Measurements from ENCODE around the gene HSD3B2. TPM values are rescaled to one million over a fixed set of nuclear protein-coding genes. Genes with fewer than 3 reads are reported as not detected.

HSD3B2 gene
- total and polyA plus RNA-seq, 2 experiments from 2014 or later: 3.4 to 4.6 TPM

- H4K20me1 ChIP-seq (ENCODE audit: insufficient read depth, poor library complexity, severe bottlenecking): no peaks in the 10 kb centered on the region
- no peaks in the 10 kb centered on the region for H3K9me2 ChIP-seq (replicated peaks; ENCODE audit: insufficient read depth)
- TF ChIP-seq EZH2phosphoT487 (IDR thresholded peaks at IDR 0.05; ENCODE audit: low read depth, severe bottlenecking, unreplicated experiment): no peak
- TF ChIP-seq EZH2 (IDR thresholded peaks at IDR 0.05; ENCODE audit: borderline replicate concordance): no peak
- TF ChIP-seq CTCF (IDR thresholded peaks at IDR 0.05; ENCODE audit: poor library complexity): no peak
- H3K4me2 ChIP-seq: no peak overlapping the region
- no peak for DNase-seq (ENCODE audit: low spot score)
- WGBS (ENCODE audit: low lambda C conversion rate, missing lambda C conversion rate): 74% methylated on average over 8 of the region's 8 CpGs
- H3K27ac ChIP-seq: no peak overlapping the region
- H3K36me3 ChIP-seq (replicated peaks; ENCODE audit: insufficient read depth, low read depth): no peaks in the 10 kb centered on the region
- H3K4me3 ChIP-seq: no peak overlapping the region
- H3K4me1 ChIP-seq (ENCODE audit: insufficient read depth): peaks cover 8% of the 10 kb centered on the region
- no peaks in the 10 kb centered on the region for H3K79me2 ChIP-seq
- H3K27me3 ChIP-seq: no peaks in the 10 kb centered on the region
- H3K9me3 ChIP-seq (ENCODE audit: low read depth): no peaks in the 10 kb centered on the region
- no peak overlapping the region for H2AFZ ChIP-seq
Measured at GRCh38 chr1:119449971-119450370, 35.0 kb downstream of the HSD3B2 start.

GRCh38 chr1:119451158-119451557 is 36.2 kb downstream of the HSD3B2 start:
- no peaks in the 10 kb centered on the region for H3K9me2 ChIP-seq (replicated peaks; ENCODE audit: insufficient read depth)
- 89% methylated on average over 6 of the region's 6 CpGs for WGBS (ENCODE audit: low lambda C conversion rate, missing lambda C conversion rate)
- no peaks in the 10 kb centered on the region for H3K79me2 ChIP-seq
- H3K36me3 ChIP-seq (replicated peaks; ENCODE audit: insufficient read depth, low read depth): no peaks in the 10 kb centered on the region
- no peak overlapping the region for H3K4me3 ChIP-seq
- H3K27me3 ChIP-seq: no peaks in the 10 kb centered on the region
- H2AFZ ChIP-seq: no peak overlapping the region
- peaks cover 8% of the 10 kb centered on the region for H3K4me1 ChIP-seq (ENCODE audit: insufficient read depth)
- no peak for DNase-seq (ENCODE audit: low spot score)
- no peak overlapping the region for H3K27ac ChIP-seq
- H4K20me1 ChIP-seq (ENCODE audit: insufficient read depth, poor library complexity, severe bottlenecking): no peaks in the 10 kb centered on the region
- no peaks in the 10 kb centered on the region for H3K9me3 ChIP-seq (ENCODE audit: low read depth)
- H3K4me2 ChIP-seq: no peak overlapping the region
- TF ChIP-seq CTCF (IDR thresholded peaks at IDR 0.05; ENCODE audit: poor library complexity) (no peak), EZH2phosphoT487 (IDR thresholded peaks at IDR 0.05; ENCODE audit: low read depth, severe bottlenecking, unreplicated experiment) (no peak)

- DNase-seq (ENCODE audit: low spot score): no peak
Measured at GRCh38 chr1:119452091-119452490, 37.1 kb downstream of the HSD3B2 start.

More at GRCh38 chr1:119452091-119452490, 37.1 kb downstream of the HSD3B2 start:
- no peak overlapping the region for H3K4me2 ChIP-seq
- H3K9me2 ChIP-seq (replicated peaks; ENCODE audit: insufficient read depth): no peaks in the 10 kb centered on the region
- H3K79me2 ChIP-seq: no peaks in the 10 kb centered on the region
- TF ChIP-seq CTCF (IDR thresholded peaks at IDR 0.05; ENCODE audit: poor library complexity): no peak
- TF ChIP-seq EZH2phosphoT487 (IDR thresholded peaks at IDR 0.05; ENCODE audit: low read depth, severe bottlenecking, unreplicated experiment): no peak
- no peak for TF ChIP-seq EZH2 (IDR thresholded peaks at IDR 0.05; ENCODE audit: borderline replicate concordance)
- WGBS (ENCODE audit: low lambda C conversion rate, missing lambda C conversion rate): 85% methylated on average over 2 of the region's 2 CpGs
- no peak overlapping the region for H2AFZ ChIP-seq
- H3K4me1 ChIP-seq (ENCODE audit: insufficient read depth): peaks cover 17% of the 10 kb centered on the region
- no peak overlapping the region for H3K4me3 ChIP-seq
- H3K27ac ChIP-seq: peak overlapping the region; percentile 50
- no peaks in the 10 kb centered on the region for H4K20me1 ChIP-seq (ENCODE audit: insufficient read depth, poor library complexity, severe bottlenecking)
- no peaks in the 10 kb centered on the region for H3K36me3 ChIP-seq (replicated peaks; ENCODE audit: insufficient read depth, low read depth)
- no peaks in the 10 kb centered on the region for H3K9me3 ChIP-seq (ENCODE audit: low read depth)
- H3K27me3 ChIP-seq: no peaks in the 10 kb centered on the region

Data from hepatocyte (in vitro differentiated cells).